HG03139 (cell line): Measurements from ENCODE around the gene HOXB6.

Experiments
- ATAC-seq: cut with Tn5 transposase; IDR thresholded peaks from one replicate; pipeline ENCODE4 v1.9.1; 2021; ENCODE audit not compliant: unreplicated experiment

HOXB6 gene

GRCh38 chr17:48604770-48605329 is at the start of gene HOXB6:
TSS of gene HOXB6 (minus strand) at chr17:48604986. CDS start at chr17:48598150, 6,836 bp downstream.
- no peak for ATAC-seq

GRCh38 chr17:48649741-48650140 is 45.0 kb upstream of the HOXB6 start:
- no peak for ATAC-seq

GRCh38 chr17:48647963-48648245 is 43.1 kb upstream of the HOXB6 start:
- ATAC-seq = no peak

- no peak for ATAC-seq
Measured at GRCh38 chr17:48647103-48647962, 42.5 kb upstream of the HOXB6 start.

- no peak for ATAC-seq
Measured at GRCh38 chr17:48646183-48647102, 41.7 kb upstream of the HOXB6 start.

- no peak for ATAC-seq
Measured at GRCh38 chr17:48645639-48646182, 40.9 kb upstream of the HOXB6 start.

- ATAC-seq = no peak
Measured at GRCh38 chr17:48644910-48645557, 40.2 kb upstream of the HOXB6 start.

GRCh38 chr17:48644159-48644558 is 39.4 kb upstream of the HOXB6 start:
- no peak for ATAC-seq

GRCh38 chr17:48643697-48644012 is 38.9 kb upstream of the HOXB6 start:
- ATAC-seq = no peak

GRCh38 chr17:48642843-48643696 is 38.3 kb upstream of the HOXB6 start:
- ATAC-seq = no peak

GRCh38 chr17:48642059-48642842 is 37.5 kb upstream of the HOXB6 start:
- no peak for ATAC-seq

GRCh38 chr17:48641541-48642058 is 36.8 kb upstream of the HOXB6 start:
- no peak for ATAC-seq

- ATAC-seq = no peak
Measured at GRCh38 chr17:48640858-48641180, 36.0 kb upstream of the HOXB6 start.

- no peak for ATAC-seq
Measured at GRCh38 chr17:48639982-48640857, 35.4 kb upstream of the HOXB6 start.

- no peak for ATAC-seq
Measured at GRCh38 chr17:48639136-48639535, 34.4 kb upstream of the HOXB6 start.

- ATAC-seq = no peak
Measured at GRCh38 chr17:48637323-48638260, 32.8 kb upstream of the HOXB6 start.
